ENCODE results near the gene RRP15.

DNA sequence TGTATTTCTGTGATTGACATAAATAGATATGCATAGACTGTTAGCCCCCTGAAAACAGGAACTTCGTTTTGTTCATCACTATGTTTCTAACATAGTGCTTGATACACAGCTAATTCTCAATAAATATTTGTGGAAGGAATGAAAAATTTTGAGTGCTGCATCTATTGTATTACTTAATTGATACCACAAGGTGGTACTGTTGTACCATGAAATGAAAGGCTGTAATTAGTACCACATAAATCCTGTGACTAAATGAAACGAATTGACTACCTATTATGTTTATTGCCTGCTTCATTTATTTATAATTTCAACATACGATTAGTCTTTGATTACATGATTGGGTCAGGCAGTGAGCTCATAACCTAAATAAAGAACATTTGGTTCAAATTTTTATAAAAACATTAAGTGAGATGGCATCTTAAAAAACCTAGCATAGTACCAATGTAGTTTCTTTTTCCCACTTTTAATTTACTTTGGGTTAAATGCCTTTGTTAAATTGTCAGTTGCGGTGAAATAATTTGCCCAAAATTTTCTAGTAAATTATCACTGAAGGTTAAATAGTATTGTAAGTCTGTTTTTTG, 45.0 kb downstream of the RRP15 start:
- TF ChIP-seq, protein P1, sequence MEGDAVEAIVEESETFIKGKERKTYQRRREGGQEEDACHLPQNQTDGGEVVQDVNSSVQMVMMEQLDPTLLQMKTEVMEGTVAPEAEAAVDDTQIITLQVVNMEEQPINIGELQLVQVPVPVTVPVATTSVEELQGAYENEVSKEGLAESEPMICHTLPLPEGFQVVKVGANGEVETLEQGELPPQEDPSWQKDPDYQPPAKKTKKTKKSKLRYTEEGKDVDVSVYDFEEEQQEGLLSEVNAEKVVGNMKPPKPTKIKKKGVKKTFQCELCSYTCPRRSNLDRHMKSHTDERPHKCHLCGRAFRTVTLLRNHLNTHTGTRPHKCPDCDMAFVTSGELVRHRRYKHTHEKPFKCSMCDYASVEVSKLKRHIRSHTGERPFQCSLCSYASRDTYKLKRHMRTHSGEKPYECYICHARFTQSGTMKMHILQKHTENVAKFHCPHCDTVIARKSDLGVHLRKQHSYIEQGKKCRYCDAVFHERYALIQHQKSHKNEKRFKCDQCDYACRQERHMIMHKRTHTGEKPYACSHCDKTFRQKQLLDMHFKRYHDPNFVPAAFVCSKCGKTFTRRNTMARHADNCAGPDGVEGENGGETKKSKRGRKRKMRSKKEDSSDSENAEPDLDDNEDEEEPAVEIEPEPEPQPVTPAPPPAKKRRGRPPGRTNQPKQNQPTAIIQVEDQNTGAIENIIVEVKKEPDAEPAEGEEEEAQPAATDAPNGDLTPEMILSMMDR (conservative IDR thresholded peaks at IDR 0.05 in 1 of 2, IDR thresholded peaks at IDR 0.05 in 1 of 2; ENCODE audit: extremely low read depth in 1 of 2, insufficient read depth in 1 of 2, low read depth in 1 of 2, low read length in 2 of 2), result peak; percentile 51
- no peak for TF ChIP-seq EZH2 (IDR thresholded peaks at IDR 0.05; ENCODE audit: borderline replicate concordance, low read length)

All from mammary epithelial cell (primary cell).